ENCODE measurements around the gene PODXL2.

DNA sequence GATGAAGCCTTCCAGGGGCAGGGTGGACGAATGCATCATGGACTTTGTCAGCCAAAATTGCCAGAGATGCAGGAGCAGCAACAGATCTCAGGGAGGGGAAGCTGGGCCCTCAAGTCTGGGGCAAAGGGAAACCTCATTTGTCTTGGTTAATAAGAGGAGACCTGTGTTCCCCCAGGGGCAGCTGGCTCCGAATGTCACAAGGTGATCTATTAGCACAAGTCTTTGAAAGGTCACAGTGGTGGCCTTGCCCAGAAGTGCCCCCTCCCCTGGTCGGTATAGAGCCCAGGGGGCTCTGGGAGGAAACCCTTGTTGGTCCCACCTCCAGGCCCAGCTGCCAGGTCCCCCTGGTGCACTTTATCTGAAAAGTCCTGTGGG lies 89.9 kb downstream of the PODXL2 start:
- TF ChIP-seq POLR2A (IDR thresholded peaks at IDR 0.05; ENCODE audit: low read depth, low read length) (no peak), POLR2AphosphoS5 (IDR thresholded peaks at IDR 0.05; ENCODE audit: low read depth, low read length) (no peak), POU2F2 (IDR thresholded peaks at IDR 0.05; ENCODE audit: low read depth, low read length) (no peak), TAF1 (IDR thresholded peaks at IDR 0.05; ENCODE audit: low read depth, low read length) (no peak), PAX5 (IDR thresholded peaks at IDR 0.05; ENCODE audit: insufficient read depth, low read length, severe bottlenecking) (no peak)
